Epithelial cell of proximal tubule (primary cell): ENCODE data around the gene NR0B2. TPM values are rescaled to one million over a fixed set of nuclear protein-coding genes. Genes with fewer than 3 reads are reported as not detected.
A peak's percentile ranks its signal among the peaks of the same experiment; 100 is the strongest.
"Not testable (repeated sequence)": the region's sequence is repeated elsewhere in the genome, so short reads cannot be mapped to it uniquely, and the experiment has no call there.

Experiments used
- DNase-seq: peaks from one replicate; pipeline ENCODE4 v3.0.0-alpha.2; 2011; ENCODE audit warnings: low read depth
- H3K4me3 ChIP-seq: 2 replicates; pipeline ENCODE4 v1.5.1; 2011; ENCODE audit warnings: low read depth, mild to moderate bottlenecking, low read length
- CTCF ChIP-seq: conservative IDR thresholded peaks from 2 replicates; pipeline ENCODE4 v1.5.1; 2012; ENCODE audit warnings: low read depth, mild to moderate bottlenecking, low read length
- total RNA-seq: library from RNA; depleted of rRNA; stranded (reverse); fragments of >200 nt; gene quantifications from 2 replicates; pipeline ENCODE4 v1.2.3, GENCODE V29; 2015

Gene NR0B2
- total RNA-seq, 1 donor from 2014 or later: not detected

GRCh38 chr1:26874896-26875295 lies 38.9 kb downstream of the NR0B2 start:
- TF ChIP-seq CTCF: no peak
- DNase-seq: no peak
- H3K4me3 ChIP-seq: no peak overlapping the region

GRCh38 chr1:26873097-26873496 lies 40.7 kb downstream of the NR0B2 start:
- H3K4me3 ChIP-seq, DNase-seq: not testable (repeated sequence)

- DNase-seq: peak; percentile 67
- H3K4me3 ChIP-seq: peak overlapping the region; percentile 76
- no peak for TF ChIP-seq CTCF
Observed at GRCh38 chr1:26864610-26865480, 48.9 kb downstream of the NR0B2 start.

- no peak for TF ChIP-seq CTCF
- peak overlapping the region; percentile 76 for H3K4me3 ChIP-seq
- DNase-seq: no peak
Observed at GRCh38 chr1:26863685-26864077, 50.1 kb downstream of the NR0B2 start.

GRCh38 chr1:26862781-26863684 lies 50.7 kb downstream of the NR0B2 start, which contains the start of gene SFN:
TSS of gene SFN (plus strand) at chr1:26863149. CDS start at chr1:26863213, 64 bp downstream.
- DNase-seq: no peak
- peak; percentile 67 for TF ChIP-seq CTCF
- peak within 1 kb of the TSS; percentile 76 for H3K4me3 ChIP-seq

GRCh38 chr1:26861889-26862378 lies 51.8 kb downstream of the NR0B2 start:
- no peak overlapping the region for H3K4me3 ChIP-seq
- no peak for TF ChIP-seq CTCF
- no peak for DNase-seq

Other genes with a start within 250 kb of the NR0B2 start
- gene ARID1A, start 218.0 kb downstream of the NR0B2 start, total RNA-seq: 25.2 and 27.1 TPM in 2 replicates
- 10.7 and 12.6 TPM in 2 replicates for gene PIGV, start 126.0 kb downstream of the NR0B2 start, total RNA-seq
- gene ZDHHC18, start 87.3 kb downstream of the NR0B2 start, total RNA-seq: 34.2 and 53.3 TPM in 2 replicates
- gene SFN, start 50.8 kb downstream of the NR0B2 start, total RNA-seq: 213 and 239 TPM in 2 replicates
- 10.9 and 14.6 TPM in 2 replicates for gene GPN2, start 23.7 kb downstream of the NR0B2 start, total RNA-seq
- gene GPATCH3, start 13.5 kb downstream of the NR0B2 start, total RNA-seq: 6.7 and 10.2 TPM in 2 replicates
- gene NUDC, start 7.8 kb upstream of the NR0B2 start, total RNA-seq: 139 and 142 TPM in 2 replicates
- 8.3 and 10.0 TPM in 2 replicates for gene KDF1, start 46.5 kb upstream of the NR0B2 start, total RNA-seq
- 89.9 and 159 TPM in 2 replicates for gene TRNP1, start 79.7 kb upstream of the NR0B2 start, total RNA-seq
- gene TENT5B, start 98.9 kb upstream of the NR0B2 start, total RNA-seq: 3.9 and 14.5 TPM in 2 replicates
- 14.8 and 21.9 TPM in 2 replicates for gene SLC9A1, start 241.2 kb upstream of the NR0B2 start, total RNA-seq